A673 (cell line): ENCODE results near the gene RPS6KB1.

ENCODE experiments used
- CTCF ChIP-seq: fragments of 300-800, 200-600 bp; sonication (generic); conservative IDR thresholded peaks from 2 replicates; pipeline ENCODE4 v1.5.1; 2017; ENCODE audit warnings: low read depth, mild to moderate bottlenecking, antibody characterized with exemption, low read length, moderate library complexity, mixed read lengths
- EZH2 ChIP-seq: fragments of 200-600 bp; sonication (generic); IDR thresholded peaks from 2 replicates; pipeline ENCODE4 v1.6.1; 2017; ENCODE audit warnings: borderline replicate concordance, low read depth, mild to moderate bottlenecking, mixed read lengths, antibody characterized with exemption, low read length; ENCODE audit not compliant: poor library complexity, severe bottlenecking

- TF ChIP-seq CTCF (no peak), EZH2 (no peak)
Observed at GRCh38 chr17:59876107-59876506, 16.8 kb upstream of the RPS6KB1 start.
